ENCODE measurements around the gene SRPK2. TPM values are rescaled to one million over a fixed set of nuclear protein-coding genes. Genes with fewer than 3 reads are reported as not detected.

The SRPK2 gene
- total RNA-seq, 1 donor from 2014 or later, result 26.7 TPM

GRCh38 chr7:105319578-105319977 is 69.1 kb downstream of the SRPK2 start:
- TF ChIP-seq, protein P1, sequence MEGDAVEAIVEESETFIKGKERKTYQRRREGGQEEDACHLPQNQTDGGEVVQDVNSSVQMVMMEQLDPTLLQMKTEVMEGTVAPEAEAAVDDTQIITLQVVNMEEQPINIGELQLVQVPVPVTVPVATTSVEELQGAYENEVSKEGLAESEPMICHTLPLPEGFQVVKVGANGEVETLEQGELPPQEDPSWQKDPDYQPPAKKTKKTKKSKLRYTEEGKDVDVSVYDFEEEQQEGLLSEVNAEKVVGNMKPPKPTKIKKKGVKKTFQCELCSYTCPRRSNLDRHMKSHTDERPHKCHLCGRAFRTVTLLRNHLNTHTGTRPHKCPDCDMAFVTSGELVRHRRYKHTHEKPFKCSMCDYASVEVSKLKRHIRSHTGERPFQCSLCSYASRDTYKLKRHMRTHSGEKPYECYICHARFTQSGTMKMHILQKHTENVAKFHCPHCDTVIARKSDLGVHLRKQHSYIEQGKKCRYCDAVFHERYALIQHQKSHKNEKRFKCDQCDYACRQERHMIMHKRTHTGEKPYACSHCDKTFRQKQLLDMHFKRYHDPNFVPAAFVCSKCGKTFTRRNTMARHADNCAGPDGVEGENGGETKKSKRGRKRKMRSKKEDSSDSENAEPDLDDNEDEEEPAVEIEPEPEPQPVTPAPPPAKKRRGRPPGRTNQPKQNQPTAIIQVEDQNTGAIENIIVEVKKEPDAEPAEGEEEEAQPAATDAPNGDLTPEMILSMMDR (conservative IDR thresholded peaks at IDR 0.05; ENCODE audit: low read depth, low read length), result no peak

DNA sequence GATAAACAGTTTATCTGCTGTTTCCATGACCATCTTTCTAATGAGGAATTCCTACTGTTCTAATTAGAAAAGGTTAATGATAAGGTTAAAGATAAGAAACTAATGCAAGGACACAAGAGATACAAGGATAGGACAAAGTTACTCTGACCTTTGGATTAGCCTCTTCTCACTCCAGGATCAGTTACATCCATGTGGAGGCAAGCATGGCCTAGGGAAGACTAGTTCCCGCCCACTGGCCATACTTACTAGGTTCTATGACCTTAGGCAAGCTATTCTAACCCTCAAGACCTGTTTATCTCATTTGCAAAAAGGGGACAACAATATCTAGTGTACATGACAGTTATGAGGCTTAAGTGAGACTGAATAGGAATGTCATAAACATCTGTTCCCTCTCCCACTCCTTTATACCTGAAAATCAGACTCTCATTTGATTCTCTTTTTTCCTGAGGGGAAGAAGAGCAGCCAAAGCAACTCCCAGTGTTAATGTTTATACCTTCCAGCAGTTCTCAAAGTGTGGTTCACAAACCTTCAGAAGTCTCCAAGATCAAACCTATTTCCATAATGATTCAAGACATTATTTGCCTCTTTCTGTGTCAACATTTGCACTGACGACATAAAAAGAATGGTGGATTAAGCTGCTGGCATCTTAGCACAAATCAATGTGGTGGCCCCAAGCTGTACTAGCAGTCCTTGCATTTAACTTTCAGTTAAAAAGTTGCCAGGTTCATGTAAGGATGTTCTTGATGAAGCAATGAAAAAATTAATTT is 72.0 kb downstream of the SRPK2 start:
- TF ChIP-seq, protein P1 (conservative IDR thresholded peaks at IDR 0.05; ENCODE audit: low read depth, low read length), result no peak
- no peak for DNase-seq (ENCODE audit: low read depth)
- no peak overlapping the region for H3K4me3 ChIP-seq (ENCODE audit: low read depth, low read length)

More at GRCh38 chr7:105319578-105319977, 69.1 kb downstream of the SRPK2 start:
- H3K4me3 ChIP-seq (ENCODE audit: low read depth, low read length), result peak overlapping the region; percentile 34
- DNase-seq (ENCODE audit: low read depth), result no peak

- H3K4me3 ChIP-seq (ENCODE audit: low read depth, low read length), result no peak overlapping the region
- no peak for DNase-seq (ENCODE audit: low read depth)
- TF ChIP-seq, protein P1 (conservative IDR thresholded peaks at IDR 0.05; ENCODE audit: low read depth, low read length), result no peak
Measured at GRCh38 chr7:105315357-105315756, 73.4 kb downstream of the SRPK2 start.

- no peak overlapping the region for H3K4me3 ChIP-seq (ENCODE audit: low read depth, low read length)
- DNase-seq (ENCODE audit: low read depth), result no peak
- TF ChIP-seq, protein P1 (conservative IDR thresholded peaks at IDR 0.05; ENCODE audit: low read depth, low read length), result peak; percentile 9
Measured at GRCh38 chr7:105309235-105310169, 79.2 kb downstream of the SRPK2 start.

GRCh38 chr7:105307163-105307672 is 81.5 kb downstream of the SRPK2 start:
- H3K4me3 ChIP-seq (ENCODE audit: low read depth, low read length), result no peak overlapping the region
- no peak for DNase-seq (ENCODE audit: low read depth)
- TF ChIP-seq, protein P1 (conservative IDR thresholded peaks at IDR 0.05; ENCODE audit: low read depth, low read length), result no peak

DNA sequence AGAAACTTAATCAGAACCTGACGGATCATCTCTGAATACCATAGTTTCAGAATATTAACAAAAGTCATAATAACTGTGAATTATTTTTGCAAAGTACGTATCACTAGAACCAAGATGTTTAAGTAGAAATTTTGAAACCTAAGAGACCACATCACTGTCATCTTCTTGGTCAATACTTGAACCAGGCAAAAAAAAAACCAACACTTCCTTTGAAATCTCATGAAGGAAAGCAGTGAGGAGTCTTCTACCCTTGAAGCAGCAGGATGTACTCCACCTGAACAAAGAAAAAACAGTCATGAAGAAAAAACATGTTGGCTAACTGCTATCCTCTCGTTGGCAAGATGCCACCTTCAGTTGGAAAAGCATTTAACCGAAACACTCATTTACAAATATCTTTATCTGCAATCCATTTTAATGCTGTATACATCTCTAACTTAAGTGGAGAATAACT is 82.4 kb downstream of the SRPK2 start:
- TF ChIP-seq, protein P1 (conservative IDR thresholded peaks at IDR 0.05; ENCODE audit: low read depth, low read length), result no peak
- no peak for DNase-seq (ENCODE audit: low read depth)
- H3K4me3 ChIP-seq (ENCODE audit: low read depth, low read length), result no peak overlapping the region

Data from epithelial cell of proximal tubule (primary cell).